Heart right ventricle (tissue), 16 donors: ENCODE data around the gene KIR3DL3. TPM values are rescaled to one million over a fixed set of nuclear protein-coding genes. Genes with fewer than 3 reads are reported as not detected.

Experiments
- ATAC-seq, 8 donors: fragments of 200-7000 bp; cut with Tn5 transposase; one replicate each; pipeline ENCODE4 v1.9.1; 2020; ENCODE audit warnings: mild to moderate bottlenecking in 8 of 8, moderate library complexity in 8 of 8, moderate number of reproducible peaks in 1 of 8
- DNase-seq, 2 donors: peaks; one replicate each; pipeline ENCODE4 v3.0.0-alpha.2; 2020
- H3K27ac ChIP-seq, 10 donors: fragments of 200-600 bp; sonication (generic) in 2 of 10; one replicate each; pipeline versions ENCODE4 v1.5.0 to v1.8.0; 2020 to 2022; ENCODE audit warnings: mild to moderate bottlenecking in 3 of 10
- H3K27me3 ChIP-seq, 7 donors: fragments of 200-600 bp; one replicate each; pipeline ENCODE4 v1.8.0; 2021 to 2022; ENCODE audit warnings: mild to moderate bottlenecking in 2 of 7
- H3K36me3 ChIP-seq, 9 donors: fragments of 200-600 bp; sonication (generic) in 1 of 9; one replicate each; pipeline versions ENCODE4 v1.5.0 to v1.8.0; 2020 to 2022; ENCODE audit warnings: mild to moderate bottlenecking in 2 of 9
- H3K4me1 ChIP-seq, 9 donors: fragments of 200-600 bp; sonication (generic) in 1 of 9; one replicate each; pipeline versions ENCODE4 v1.5.0 to v1.8.0; 2020 to 2022; ENCODE audit warnings: mild to moderate bottlenecking in 4 of 9
- H3K4me3 ChIP-seq, 10 donors: fragments of 200-600 bp; sonication (generic) in 2 of 10; one replicate each; pipeline versions ENCODE4 v1.5.0 to v1.8.0; 2020 to 2022; ENCODE audit warnings: mild to moderate bottlenecking in 7 of 10, moderate library complexity in 2 of 10
- H3K9me3 ChIP-seq, 11 donors: fragments of 200-600 bp in 10 of 11; sonication (generic) in 2 of 11; one replicate each; pipeline versions ENCODE4 v1.5.0 to v1.8.0; 2013 to 2022; ENCODE audit warnings: mild to moderate bottlenecking in 2 of 11, control low read depth in 1 of 11, moderate library complexity in 1 of 11
- CTCF ChIP-seq, 9 donors: fragments of 200-600 bp; sonication (generic) in 2 of 9; IDR thresholded peaks; one replicate each; pipeline versions ENCODE4 v1.5.0 to v1.8.0; 2021 to 2022; ENCODE audit warnings: antibody characterized with exemption in 9 of 9, mild to moderate bottlenecking in 5 of 9, moderate library complexity in 1 of 9
- WGBS, 2 donors: extraction: QIAGEN DNeasy Blood & Tissue Kit; methylation state at CpG; one replicate each; pipeline ENCODE4 v1.1.7; 2013; ENCODE audit warnings: inconsistent platforms in 1 of 2; 5-methylcytosine and 5-hydroxymethylcytosine counted together
- intact Hi-C, 10 donors: fragments of 100-400 bp; cut with DNase I; formaldehyde crosslinking; loops; one replicate each; pipeline versions ENCODE4 v1.11.1 to v1.14.2; 2022
- polyA plus RNA-seq, 2 donors: library from polyadenylated mRNA; stranded (reverse); fragments of 200-250 nt; gene quantifications; one replicate each; pipeline ENCODE4 v1.2.3, GENCODE V29; 2013
- total RNA-seq, 10 donors: library from RNA; stranded (reverse); fragmentation: NEBNext Ultra II Directional in 3 of 10; extraction: Animal tissue kit (Norgen Biotek cat#: 25700) in 3 of 10; gene quantifications; one replicate each; pipeline versions ENCODE4 v1.2.1 to v1.2.4, GENCODE V29; 2021 to 2023
- donor health status: Arrhythmogenic right ventricular cardiomyopathy.
- donor health status: ischemic (EF 13 %, LVEDD 7.1; RV severe dilation, severe dysfunction).
- donor health status: healthy with polysubstance abuse.
- donor health status: DM: no; HTN: yes; CAD: no.
- donor health status: DM: no; HTN: no; CAD: no.
- donor health status: ischemic (EF 25% LVEDD 6.9; RV normal size, moderate dysfunction).
- donor health status: ischemic (EF 25% LVEDD 5.7; RV mildly dilated, moderate dysfunction).
- donor health status: healthy.
- donor health status: DM: yes; HTN: yes; CAD: no.
- donor health status: Ischemic cardiomyopathy.
- donor health status: ischemic (EF 35%, LVEDD 5.7; RV mildly dilated, moderate dysfunction).
- donor health status: nonischemic (EF 11% LVEDD 7.7; RV severe dilation, severe dysfunction).
- donor health status: DM: yes; HTN: yes; CAD: no.
- donor health status: PGD.
- donor health status: ischemic (EF 29% LVEDD 5.4; RV normal size, mild dysfunction).
- donor health status: nonischemic (EF 23%, LVEDD 6.1; RV moderate dilation, normal function).

The KIR3DL3 gene
- total and polyA plus RNA-seq, 12 donors = not detected

GRCh38 chr19:54682306-54682856 is 41.9 kb upstream of the KIR3DL3 start:
- TF ChIP-seq CTCF (IDR thresholded peaks at IDR 0.05) = no peak
- no peaks in the 10 kb centered on the region for H3K36me3 ChIP-seq
- intact Hi-C loops = no loop called here
- H3K27ac ChIP-seq = no peak overlapping the region
- ATAC-seq (no peak), DNase-seq (no peak)
- 55 to 60% methylated on average over 7 of the region's 7 CpGs for WGBS, 2 donors
- H3K9me3 ChIP-seq = no peaks in the 10 kb centered on the region
- peaks cover 0 to 41% (median 11%) of the 10 kb centered on the region in 7 donors for H3K27me3 ChIP-seq
- no peaks in the 10 kb centered on the region for H3K4me1 ChIP-seq
- H3K4me3 ChIP-seq = no peak overlapping the region

- intact Hi-C loops = no loop called here
- no peak overlapping the region for H3K4me3 ChIP-seq
- DNase-seq (peak in 1 of 2 donors; percentile 24), ATAC-seq (peak in 1 of 8 donors; percentile 61)
- no peak for TF ChIP-seq CTCF (IDR thresholded peaks at IDR 0.05)
- no peaks in the 10 kb centered on the region for H3K9me3 ChIP-seq
- no peak overlapping the region for H3K27ac ChIP-seq
- H3K36me3 ChIP-seq = no peaks in the 10 kb centered on the region
- 20 to 24% methylated on average over 3 of the region's 3 CpGs for WGBS, 2 donors
- H3K27me3 ChIP-seq = peaks cover 0 to 36% (median 12%) of the 10 kb centered on the region in 7 donors
- H3K4me1 ChIP-seq = no peaks in the 10 kb centered on the region
Observed at GRCh38 chr19:54684527-54684926, 39.7 kb upstream of the KIR3DL3 start.

GRCh38 chr19:54691582-54692297 is 32.5 kb upstream of the KIR3DL3 start:
- Histone ChIP-seq H3K4me3 (no peak overlapping the region), H3K9me3 (peaks cover 0 to 9% (median 0%) of the 10 kb centered on the region in 11 donors), H3K27me3 (peaks cover 0 to 37% (median 25%) of the 10 kb centered on the region in 7 donors), H3K27ac (no peak overlapping the region), H3K4me1 (no peaks in the 10 kb centered on the region), H3K36me3 (no peaks in the 10 kb centered on the region)
- DNase-seq = no peak
- TF ChIP-seq CTCF (IDR thresholded peaks at IDR 0.05) = no peak
- WGBS, 2 donors = 65 to 77% methylated on average over 9 of the region's 9 CpGs
- ATAC-seq = no peak
- intact Hi-C loops = no loop called here

- no peak for ATAC-seq
- WGBS, 2 donors = 56 to 58% methylated on average over 4 of the region's 4 CpGs
Observed at GRCh38 chr19:54692298-54692615, 32.0 kb upstream of the KIR3DL3 start.

More at GRCh38 chr19:54692298-54692615, 32.0 kb upstream of the KIR3DL3 start:
- Histone ChIP-seq H3K27me3 (peaks cover 0 to 36% (median 25%) of the 10 kb centered on the region in 7 donors), H3K27ac (no peak overlapping the region), H3K4me3 (no peak overlapping the region), H3K9me3 (peaks cover 0 to 9% (median 0%) of the 10 kb centered on the region in 11 donors), H3K4me1 (no peaks in the 10 kb centered on the region), H3K36me3 (no peaks in the 10 kb centered on the region)
- no peak for DNase-seq
- no peak for TF ChIP-seq CTCF (IDR thresholded peaks at IDR 0.05)
- intact Hi-C loops = no loop called here
